Measurements from ENCODE around the gene SEMA3D. TPM values are rescaled to one million over a fixed set of nuclear protein-coding genes. Genes with fewer than 3 reads are reported as not detected.

SEMA3D gene
- total and polyA plus RNA-seq, 2 donors (not counting 3 experiments of a cell fraction or from before 2014, with no cell fraction given) = 9.9 to 10.3 TPM

DNA sequence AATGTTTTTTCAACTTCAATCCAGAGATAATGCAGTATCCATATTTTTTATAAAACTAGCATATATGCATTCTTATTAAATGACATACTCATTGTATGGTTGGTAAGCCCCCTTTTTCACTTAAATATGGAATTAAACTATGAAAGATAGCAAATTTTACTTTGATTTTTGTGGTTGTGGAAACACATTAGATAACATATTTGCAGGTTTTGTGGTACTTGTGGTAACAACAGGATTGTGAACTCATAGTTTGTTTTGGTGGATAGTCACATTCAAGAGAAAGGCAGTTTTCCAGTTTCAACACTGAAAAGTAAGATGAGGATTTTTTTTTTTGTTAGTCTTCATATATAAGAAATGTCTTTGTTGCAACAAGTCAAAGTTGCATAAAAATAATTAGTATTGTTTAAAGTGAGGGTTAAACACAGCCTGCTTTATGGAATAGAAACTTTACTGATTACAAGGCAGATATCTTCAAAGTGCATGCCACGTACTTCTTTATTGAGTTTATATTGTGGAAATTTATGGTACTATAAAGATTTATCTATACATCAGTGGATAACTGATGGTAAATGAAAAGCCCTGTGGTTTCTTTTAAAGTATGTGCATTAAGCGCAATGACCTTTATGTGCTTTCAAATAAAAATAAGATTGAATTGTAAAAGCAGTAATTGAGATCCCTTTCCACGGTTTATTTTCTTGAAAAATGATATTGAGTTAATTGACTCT, 39.7 kb upstream of the SEMA3D start:
- Histone ChIP-seq H3K9me1 (replicated peaks; ENCODE audit: control insufficient read depth, extremely low read depth, insufficient read depth, low read length) (no peaks in the 10 kb centered on the region), H3K4me1 (ENCODE audit: control insufficient read depth, extremely low read depth, insufficient read depth, low read length) (no peaks in the 10 kb centered on the region), H3K9me3 (replicated peaks; ENCODE audit: control insufficient read depth, insufficient read depth, low read length) (no peaks in the 10 kb centered on the region), H3K9ac (replicated peaks; ENCODE audit: extremely low read depth, insufficient read depth, low read length) (no peak overlapping the region), H3K27ac (ENCODE audit: insufficient read depth, low read depth, low read length) (no peak overlapping the region), H2AFZ (ENCODE audit: low read depth, low read length) (no peak overlapping the region), H4K20me1 (replicated peaks; ENCODE audit: control insufficient read depth, extremely low read depth, insufficient read depth, low read length) (no peaks in the 10 kb centered on the region), H3K27me3 (ENCODE audit: control insufficient read depth in 2 of 2, insufficient read depth in 2 of 2, low read length in 2 of 2) (no peaks in the 10 kb centered on the region), H3K4me2 (ENCODE audit: insufficient read depth, low read length) (no peak overlapping the region), H3K79me2 (ENCODE audit: control insufficient read depth, insufficient read depth, low read length) (no peaks in the 10 kb centered on the region), H3K36me3 (ENCODE audit: control insufficient read depth in 2 of 2, extremely low read depth in 1 of 2, insufficient read depth in 2 of 2, low read length in 2 of 2) (no peaks in the 10 kb centered on the region), H3K4me3 (replicated peaks in 1 of 3; ENCODE audit: insufficient read depth in 1 of 3, low read depth in 1 of 3, low read length in 3 of 3) (no peak overlapping the region)
- FAIRE-seq = no peak
- ChIA-PET POLR2A (no interaction called here), CTCF (no interaction called here)
- TF ChIP-seq JUN (IDR thresholded peaks at IDR 0.05; ENCODE audit: borderline replicate concordance, insufficient read depth, insufficient read length, low read depth) = no peak
- TF ChIP-seq FOS (IDR thresholded peaks at IDR 0.05; ENCODE audit: borderline replicate concordance, insufficient read depth, low read length) = no peak
- no peak for TF ChIP-seq MYC (IDR thresholded peaks at IDR 0.05; ENCODE audit: low read depth, low read length)
- no peak for TF ChIP-seq POLR2AphosphoS5 (IDR thresholded peaks at IDR 0.05; ENCODE audit: insufficient read depth, low read depth, low read length)
- TF ChIP-seq GATA2 (IDR thresholded peaks at IDR 0.05; ENCODE audit: insufficient read depth, insufficient read length, low read depth, low read length) = no peak
- TF ChIP-seq, protein P1, sequence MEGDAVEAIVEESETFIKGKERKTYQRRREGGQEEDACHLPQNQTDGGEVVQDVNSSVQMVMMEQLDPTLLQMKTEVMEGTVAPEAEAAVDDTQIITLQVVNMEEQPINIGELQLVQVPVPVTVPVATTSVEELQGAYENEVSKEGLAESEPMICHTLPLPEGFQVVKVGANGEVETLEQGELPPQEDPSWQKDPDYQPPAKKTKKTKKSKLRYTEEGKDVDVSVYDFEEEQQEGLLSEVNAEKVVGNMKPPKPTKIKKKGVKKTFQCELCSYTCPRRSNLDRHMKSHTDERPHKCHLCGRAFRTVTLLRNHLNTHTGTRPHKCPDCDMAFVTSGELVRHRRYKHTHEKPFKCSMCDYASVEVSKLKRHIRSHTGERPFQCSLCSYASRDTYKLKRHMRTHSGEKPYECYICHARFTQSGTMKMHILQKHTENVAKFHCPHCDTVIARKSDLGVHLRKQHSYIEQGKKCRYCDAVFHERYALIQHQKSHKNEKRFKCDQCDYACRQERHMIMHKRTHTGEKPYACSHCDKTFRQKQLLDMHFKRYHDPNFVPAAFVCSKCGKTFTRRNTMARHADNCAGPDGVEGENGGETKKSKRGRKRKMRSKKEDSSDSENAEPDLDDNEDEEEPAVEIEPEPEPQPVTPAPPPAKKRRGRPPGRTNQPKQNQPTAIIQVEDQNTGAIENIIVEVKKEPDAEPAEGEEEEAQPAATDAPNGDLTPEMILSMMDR (IDR thresholded peaks at IDR 0.05; ENCODE audit: extremely low read depth in 1 of 2, insufficient read depth in 1 of 2, low read depth in 1 of 2, low read length in 2 of 2) = no peak
- no peak for TF ChIP-seq EZH2 (IDR thresholded peaks at IDR 0.05; ENCODE audit: borderline replicate concordance, low read depth, low read length, severe bottlenecking)
- TF ChIP-seq POLR2A (IDR thresholded peaks at IDR 0.05; ENCODE audit: low read depth, low read length) = no peak
- TF ChIP-seq, protein P2, sequence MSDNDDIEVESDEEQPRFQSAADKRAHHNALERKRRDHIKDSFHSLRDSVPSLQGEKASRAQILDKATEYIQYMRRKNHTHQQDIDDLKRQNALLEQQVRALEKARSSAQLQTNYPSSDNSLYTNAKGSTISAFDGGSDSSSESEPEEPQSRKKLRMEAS (IDR thresholded peaks at IDR 0.05; ENCODE audit: insufficient read depth, insufficient read length) = no peak
- no peak for DNase-seq (ENCODE audit: low read depth, low spot score)
- dilution Hi-C loops (cut with MboI; ENCODE audit: extremely low pct_ligation_motif_present, low sequenced_read_pairs) (no loop called here), intact Hi-C loops (cut with micrococcal nuclease) (no loop called here)
- no TSS peak for BruUV-seq (replicated peaks)

All from endothelial cell of umbilical vein (primary cell).